GM19395 (cell line): ENCODE results near the gene EML6.
"Not testable (repeated sequence)": the region's sequence is repeated elsewhere in the genome, so short reads cannot be mapped to it uniquely, and the experiment has no call there.

Experiments
- ATAC-seq: cut with Tn5 transposase; IDR thresholded peaks from one replicate; pipeline ENCODE4 v1.9.1; 2021; ENCODE audit warnings: mild to moderate bottlenecking, moderate library complexity; ENCODE audit not compliant: unreplicated experiment

Gene EML6

GRCh38 chr2:54979321-54980044 lies 256.0 kb downstream of the EML6 start:
- ATAC-seq, result no peak

- no peak for ATAC-seq
These were observed 257.9 kb downstream of the EML6 start for GRCh38 chr2:54981385-54981784.

GRCh38 chr2:54983345-54984220 lies 260.1 kb downstream of the EML6 start:
- ATAC-seq, result no peak

GRCh38 chr2:54984476-54984875 lies 261.0 kb downstream of the EML6 start:
- no peak for ATAC-seq

- no peak for ATAC-seq
These were observed 262.8 kb downstream of the EML6 start for GRCh38 chr2:54986264-54986663.

GRCh38 chr2:54988612-54989011 lies 265.1 kb downstream of the EML6 start:
- no peak for ATAC-seq

- ATAC-seq, result not testable (repeated sequence)
These were observed 267.2 kb downstream of the EML6 start for GRCh38 chr2:54990694-54991093.

GRCh38 chr2:54995553-54995952 lies 272.1 kb downstream of the EML6 start:
- ATAC-seq, result no peak

GRCh38 chr2:54997826-54998225 lies 274.4 kb downstream of the EML6 start:
- ATAC-seq, result no peak

- no peak for ATAC-seq
These were observed 275.7 kb downstream of the EML6 start for GRCh38 chr2:54999182-54999581.

GRCh38 chr2:55000341-55000740 lies 276.9 kb downstream of the EML6 start:
- ATAC-seq, result no peak

GRCh38 chr2:55001716-55002115 lies 278.3 kb downstream of the EML6 start:
- no peak for ATAC-seq

GRCh38 chr2:55003706-55004639 lies 280.5 kb downstream of the EML6 start:
- ATAC-seq, result no peak

- no peak for ATAC-seq
These were observed 282.8 kb downstream of the EML6 start for GRCh38 chr2:55006306-55006705.

- peak; percentile 22 for ATAC-seq
These were observed 286.0 kb downstream of the EML6 start for GRCh38 chr2:55009277-55010060.

- ATAC-seq, result peak; percentile 93
These were observed 286.7 kb downstream of the EML6 start for GRCh38 chr2:55010149-55010591.

- no peak for ATAC-seq
These were observed 287.5 kb downstream of the EML6 start for GRCh38 chr2:55010915-55011314.

- no peak for ATAC-seq
These were observed 288.6 kb downstream of the EML6 start for GRCh38 chr2:55011831-55012671.
